Measurements from ENCODE around the gene HMX1. TPM values are rescaled to one million over a fixed set of nuclear protein-coding genes. Genes with fewer than 3 reads are reported as not detected.

Gene HMX1
- total and polyA plus RNA-seq, 5 donors: not detected

GRCh38 chr4:8819019-8819418 lies 52.6 kb downstream of the HMX1 start:
- DNase-seq (no peak), ATAC-seq (no peak)
- intact Hi-C loops (cut with DNase I): no loop called here
- Histone ChIP-seq H3K27ac (ENCODE audit: low read length) (no peak overlapping the region), H3K27me3 (ENCODE audit: control insufficient read depth, insufficient read depth) (no peaks in the 10 kb centered on the region), H3K9me3 (ENCODE audit: control insufficient read depth, low read length) (no peaks in the 10 kb centered on the region), H3K4me1 (ENCODE audit: control insufficient read depth, insufficient read depth, low read length) (no peaks in the 10 kb centered on the region), H3K4me3 (ENCODE audit: low read length) (no peak overlapping the region)
- 80% methylated on average over 8 of the region's 8 CpGs for WGBS

DNA sequence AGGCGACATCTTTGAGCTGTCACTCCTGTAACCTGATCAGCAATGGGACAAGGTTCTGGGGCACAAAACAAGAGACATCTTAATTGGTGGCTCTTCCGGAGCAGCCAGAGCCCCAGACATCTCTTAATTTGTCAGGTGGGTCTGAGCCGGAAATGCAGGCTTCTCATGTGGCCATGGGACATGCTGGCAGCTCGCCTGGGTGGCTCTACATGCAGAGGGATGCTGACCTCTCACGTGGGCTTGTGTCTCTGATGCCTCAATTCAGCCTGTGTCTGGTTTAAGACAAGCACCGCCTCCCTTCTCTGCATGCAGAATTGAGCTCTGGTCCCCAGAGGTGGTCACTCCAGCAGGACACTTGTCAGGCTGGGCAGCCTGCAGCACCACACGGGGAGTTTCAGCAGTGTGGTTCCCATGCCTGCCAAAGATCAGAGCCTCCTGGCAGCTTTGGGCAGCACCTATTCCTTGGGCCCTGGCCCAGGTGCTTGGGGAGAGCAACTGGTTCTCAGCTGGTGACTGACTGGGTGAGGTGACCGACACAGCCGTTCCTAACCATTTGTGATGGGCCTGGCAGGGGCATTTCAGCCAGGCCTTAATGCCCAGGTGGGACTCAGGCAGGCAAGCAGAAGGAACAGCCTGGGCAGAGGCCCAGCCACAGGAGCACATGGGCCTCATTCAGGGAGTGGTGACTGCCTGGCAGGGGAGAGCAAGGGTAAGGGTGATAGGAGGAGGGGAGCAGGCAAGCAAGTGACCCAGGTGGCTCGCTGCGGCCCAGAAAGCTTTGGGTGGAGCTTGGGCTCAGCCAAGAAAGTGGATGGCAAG lies 53.4 kb downstream of the HMX1 start:
- Histone ChIP-seq H3K9me3 (ENCODE audit: control insufficient read depth, low read length) (no peaks in the 10 kb centered on the region), H3K4me1 (ENCODE audit: control insufficient read depth, insufficient read depth, low read length) (no peaks in the 10 kb centered on the region), H3K27ac (ENCODE audit: low read length) (no peak overlapping the region), H3K4me3 (ENCODE audit: low read length) (no peak overlapping the region), H3K27me3 (ENCODE audit: control insufficient read depth, insufficient read depth) (no peaks in the 10 kb centered on the region)
- 65% methylated on average over 11 of the region's 11 CpGs for WGBS
- ATAC-seq: no peak
- intact Hi-C loops (cut with DNase I): no loop called here
- DNase-seq: no peak

DNA sequence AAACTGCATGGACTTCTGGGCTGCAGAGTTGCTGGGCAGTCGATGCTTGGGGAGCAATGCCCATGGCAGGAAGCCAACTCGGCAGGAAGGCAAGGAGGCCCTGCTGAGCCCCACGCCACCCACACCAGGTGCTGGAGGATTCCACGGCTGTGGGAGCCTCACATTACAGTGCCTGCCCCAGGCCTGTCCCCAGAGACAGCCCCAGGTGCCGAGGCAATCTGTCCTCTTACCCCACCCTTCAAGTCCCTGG lies 53.9 kb downstream of the HMX1 start:
- no peaks in the 10 kb centered on the region for H3K27me3 ChIP-seq (ENCODE audit: control insufficient read depth, insufficient read depth)
- no peak for DNase-seq
- intact Hi-C loops (cut with DNase I): no loop called here

DNA sequence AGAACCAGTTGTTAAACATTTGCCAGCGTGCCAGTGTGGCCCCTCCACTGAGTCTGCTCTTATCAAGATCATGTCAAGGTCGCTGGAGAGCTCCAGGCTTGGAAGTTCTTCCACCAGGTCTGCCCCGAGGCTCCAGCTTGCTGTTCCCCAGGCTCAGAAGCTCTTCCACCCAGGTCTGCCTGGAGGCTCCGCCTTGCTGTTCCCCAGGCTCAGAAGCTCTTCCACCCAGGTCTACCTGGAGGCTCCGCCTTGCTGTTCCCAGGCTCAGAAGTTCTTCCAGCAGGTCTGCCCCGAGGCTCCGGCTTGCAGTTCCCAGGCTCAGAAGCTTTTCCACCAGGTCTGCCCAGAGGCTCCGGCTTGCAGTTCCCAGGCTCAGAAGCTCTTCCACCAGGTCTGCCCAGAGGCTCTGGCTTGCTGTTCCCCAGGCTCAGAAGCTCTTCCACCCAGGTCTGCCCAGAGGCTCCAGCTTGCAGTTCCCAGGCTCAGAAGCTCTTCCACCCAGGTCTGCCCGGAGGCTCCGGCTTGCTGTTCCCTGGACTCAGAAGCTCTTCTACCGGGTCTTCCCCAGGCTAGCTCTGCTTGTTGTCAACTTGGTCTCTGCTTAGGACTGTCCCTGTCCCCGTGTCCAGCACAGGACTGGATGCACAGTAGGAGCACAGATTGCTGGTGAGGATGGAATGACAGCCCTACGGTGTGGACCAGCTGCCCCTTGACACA lies 54.4 kb downstream of the HMX1 start:
- ATAC-seq (no peak), DNase-seq (peak in 1 of 3 donors; percentile 24)
- Histone ChIP-seq H3K27me3 (ENCODE audit: control insufficient read depth, insufficient read depth) (no peaks in the 10 kb centered on the region), H3K4me1 (ENCODE audit: control insufficient read depth, insufficient read depth, low read length) (no peaks in the 10 kb centered on the region), H3K9me3 (ENCODE audit: control insufficient read depth, low read length) (no peaks in the 10 kb centered on the region), H3K27ac (ENCODE audit: low read length) (no peak overlapping the region), H3K4me3 (ENCODE audit: low read length) (no peak overlapping the region)
- intact Hi-C loops (cut with DNase I): no loop called here
- 79% methylated on average over 13 of the region's 13 CpGs for WGBS

More for the DNA sequence above, 53.9 kb downstream of the HMX1 start:
- ATAC-seq: no peak
- WGBS: 28% methylated on average over 5 of the region's 5 CpGs
- Histone ChIP-seq H3K4me1 (ENCODE audit: control insufficient read depth, insufficient read depth, low read length) (no peaks in the 10 kb centered on the region), H3K9me3 (ENCODE audit: control insufficient read depth, low read length) (no peaks in the 10 kb centered on the region), H3K27ac (ENCODE audit: low read length) (no peak overlapping the region), H3K4me3 (ENCODE audit: low read length) (no peak overlapping the region)

Data from right cardiac atrium (tissue), 5 donors.